Astrocyte of the spinal cord (primary cell): ENCODE results near the gene STARD6.

Experiments used
- DNase-seq: peaks from one replicate; pipeline ENCODE4 v3.0.0; 2011; ENCODE audit warnings: low read depth, low spot score
- H3K4me3 ChIP-seq: 2 replicates; pipeline ENCODE4 v1.5.1; 2011; ENCODE audit warnings: low read depth, mild to moderate bottlenecking, low read length, moderate library complexity
- CTCF ChIP-seq: IDR thresholded peaks from 2 replicates; pipeline ENCODE4 v1.5.1; 2012; ENCODE audit warnings: low read depth, mild to moderate bottlenecking, low read length, inconsistent platforms
- in situ Hi-C: cut with HindIII; loops from 2 replicates; pipeline ENCODE4 v1.10.0; 2017; ENCODE audit warnings: low sequenced_read_pairs

STARD6 gene

GRCh38 chr18:54381640-54382039 lies 24.0 kb upstream of the STARD6 start:
- no peak for DNase-seq
- no peak overlapping the region for H3K4me3 ChIP-seq
- TF ChIP-seq CTCF = no peak
- in situ Hi-C loops = no loop called here

- no peak overlapping the region for H3K4me3 ChIP-seq
- DNase-seq = no peak
- TF ChIP-seq CTCF = no peak
- in situ Hi-C loops = no loop called here
Measured at GRCh38 chr18:54378057-54378456, 20.4 kb upstream of the STARD6 start.

GRCh38 chr18:54360406-54360805 lies 2.7 kb upstream of the STARD6 start:
- TF ChIP-seq CTCF = no peak
- in situ Hi-C loops = no loop called here
- H3K4me3 ChIP-seq = no peak overlapping the region
- DNase-seq = peak; percentile 12

GRCh38 chr18:54359233-54359632 lies 1.6 kb upstream of the STARD6 start:
- no peak for TF ChIP-seq CTCF
- peak; percentile 48 for DNase-seq
- H3K4me3 ChIP-seq = peak overlapping the region; percentile 75
- in situ Hi-C loops = no loop called here

- TF ChIP-seq CTCF = no peak
- H3K4me3 ChIP-seq = peak overlapping the region; percentile 75
- DNase-seq = peak; percentile 35
- in situ Hi-C loops = no loop called here
Measured at GRCh38 chr18:54358495-54359040, 910 bp upstream of the STARD6 start.

GRCh38 chr18:54357082-54357659 lies 487 bp downstream of the STARD6 start:
- peak overlapping the region; percentile 75 for H3K4me3 ChIP-seq
- DNase-seq = no peak
- in situ Hi-C loops = no loop called here
- no peak for TF ChIP-seq CTCF
